ENCODE results near the gene DPH6. TPM values are rescaled to one million over a fixed set of nuclear protein-coding genes. Genes with fewer than 3 reads are reported as not detected.

DPH6 gene
- total RNA-seq, 1 donor from 2014 or later: 18.8 TPM

GRCh38 chr15:35560870-35561269, 14.9 kb upstream of the DPH6 start:
- H3K4me3 Mint-ChIP-seq: no peak overlapping the region
- H3K27ac Mint-ChIP-seq: no peak overlapping the region
- POLR2A ChIA-PET: no interaction called here
- CTCF ChIA-PET: no interaction called here
- DNase-seq (no peak), ATAC-seq (ENCODE audit: low read depth) (no peak)
- intact Hi-C loops (cut with micrococcal nuclease): no loop called here
- no peaks in the 10 kb centered on the region for H3K36me3 Mint-ChIP-seq (ENCODE audit: low read depth)
- no peaks in the 10 kb centered on the region for H3K4me1 Mint-ChIP-seq
- TF ChIP-seq CTCF (IDR thresholded peaks at IDR 0.05): no peak
- no peaks in the 10 kb centered on the region for H3K27me3 Mint-ChIP-seq
- no peaks in the 10 kb centered on the region for H3K9me3 Mint-ChIP-seq

GRCh38 chr15:35560258-35560657, 14.3 kb upstream of the DPH6 start:
- no peak for DNase-seq
- no peak for ATAC-seq (ENCODE audit: low read depth)
- ChIA-PET CTCF (no interaction called here), POLR2A (no interaction called here)
- Mint-ChIP-seq H3K9me3 (no peaks in the 10 kb centered on the region), H3K27me3 (no peaks in the 10 kb centered on the region), H3K36me3 (ENCODE audit: low read depth) (no peaks in the 10 kb centered on the region), H3K4me3 (no peak overlapping the region), H3K4me1 (no peaks in the 10 kb centered on the region), H3K27ac (no peak overlapping the region)
- no peak for TF ChIP-seq CTCF (IDR thresholded peaks at IDR 0.05)
- intact Hi-C loops (cut with micrococcal nuclease): no loop called here

- H3K4me1 Mint-ChIP-seq: no peaks in the 10 kb centered on the region
- H3K27me3 Mint-ChIP-seq: no peaks in the 10 kb centered on the region
- no peaks in the 10 kb centered on the region for H3K9me3 Mint-ChIP-seq
- POLR2A ChIA-PET: no interaction called here
- CTCF ChIA-PET: no interaction called here
- H3K27ac Mint-ChIP-seq: no peak overlapping the region
- no peaks in the 10 kb centered on the region for H3K36me3 Mint-ChIP-seq (ENCODE audit: low read depth)
- TF ChIP-seq CTCF (IDR thresholded peaks at IDR 0.05): no peak
- intact Hi-C loops (cut with micrococcal nuclease): no loop called here
- no peak for DNase-seq
- no peak for ATAC-seq (ENCODE audit: low read depth)
- H3K4me3 Mint-ChIP-seq: no peak overlapping the region
Measured at GRCh38 chr15:35559683-35560082, 13.7 kb upstream of the DPH6 start.

- ATAC-seq (ENCODE audit: low read depth) (no peak), DNase-seq (no peak)
- no peak for TF ChIP-seq CTCF (IDR thresholded peaks at IDR 0.05)
- Mint-ChIP-seq H3K27me3 (no peaks in the 10 kb centered on the region), H3K9me3 (no peaks in the 10 kb centered on the region), H3K4me1 (no peaks in the 10 kb centered on the region), H3K4me3 (no peak overlapping the region), H3K36me3 (ENCODE audit: low read depth) (no peaks in the 10 kb centered on the region), H3K27ac (no peak overlapping the region)
- ChIA-PET CTCF (no interaction called here), POLR2A (interaction anchor here (1.3 kb wide), 1 partner anchor 12 kb away, joined by 3 read pairs; the partner anchor contains the start of gene DPH6)
- intact Hi-C loops (cut with micrococcal nuclease): no loop called here
Measured at GRCh38 chr15:35557544-35557943, 11.6 kb upstream of the DPH6 start.

- TF ChIP-seq CTCF (IDR thresholded peaks at IDR 0.05): no peak
- POLR2A ChIA-PET: interaction anchor here (1.3 kb wide), 1 partner anchor 11 kb away, joined by 3 read pairs; the partner anchor contains the start of gene DPH6
- H3K4me1 Mint-ChIP-seq: no peaks in the 10 kb centered on the region
- H3K36me3 Mint-ChIP-seq (ENCODE audit: low read depth): no peaks in the 10 kb centered on the region
- CTCF ChIA-PET: no interaction called here
- ATAC-seq (ENCODE audit: low read depth) (no peak), DNase-seq (no peak)
- H3K27ac Mint-ChIP-seq: no peak overlapping the region
- no peaks in the 10 kb centered on the region for H3K9me3 Mint-ChIP-seq
- H3K27me3 Mint-ChIP-seq: no peaks in the 10 kb centered on the region
- H3K4me3 Mint-ChIP-seq: no peak overlapping the region
- intact Hi-C loops (cut with micrococcal nuclease): no loop called here
Measured at GRCh38 chr15:35557012-35557411, 11.0 kb upstream of the DPH6 start.

Measured in activated B cell treated with CpG ODN at 0.5 μM for 24 hours (primary cell).